Stimulated activated CD4-positive, alpha-beta T cell treated with anti-CD3 and anti-CD28 coated beads, TNF-alpha, amount 100 ng/mL, for 24 hours (primary cell): ENCODE results near the gene SFXN5.

Experiments
- DNase-seq, 3 experiments: peaks; one replicate each; pipeline ENCODE4 v3.0.0-alpha.2; 2020; ENCODE audit warnings: low read depth in 3 of 3

SFXN5 gene

GRCh38 chr2:72979896-72980295, 91.6 kb downstream of the SFXN5 start:
- DNase-seq, result no peak

- no peak for DNase-seq
These were observed 96.5 kb downstream of the SFXN5 start for GRCh38 chr2:72975017-72975416.

DNA sequence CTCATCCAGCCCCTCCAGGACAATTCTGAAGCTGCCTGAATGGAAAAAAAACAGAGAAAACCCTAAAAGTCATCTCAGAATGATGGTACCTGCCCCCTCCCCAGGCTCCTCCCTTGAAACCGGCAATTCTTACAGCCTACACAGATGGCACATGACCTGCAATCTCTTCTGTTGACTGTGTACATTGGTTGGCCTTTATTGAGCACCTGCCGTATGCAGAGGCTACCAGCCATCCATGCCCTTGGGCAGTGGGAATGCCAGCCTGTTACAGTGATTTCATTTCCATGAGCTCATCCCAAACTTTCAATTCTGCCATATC, 97.1 kb downstream of the SFXN5 start:
- no peak for DNase-seq

DNA sequence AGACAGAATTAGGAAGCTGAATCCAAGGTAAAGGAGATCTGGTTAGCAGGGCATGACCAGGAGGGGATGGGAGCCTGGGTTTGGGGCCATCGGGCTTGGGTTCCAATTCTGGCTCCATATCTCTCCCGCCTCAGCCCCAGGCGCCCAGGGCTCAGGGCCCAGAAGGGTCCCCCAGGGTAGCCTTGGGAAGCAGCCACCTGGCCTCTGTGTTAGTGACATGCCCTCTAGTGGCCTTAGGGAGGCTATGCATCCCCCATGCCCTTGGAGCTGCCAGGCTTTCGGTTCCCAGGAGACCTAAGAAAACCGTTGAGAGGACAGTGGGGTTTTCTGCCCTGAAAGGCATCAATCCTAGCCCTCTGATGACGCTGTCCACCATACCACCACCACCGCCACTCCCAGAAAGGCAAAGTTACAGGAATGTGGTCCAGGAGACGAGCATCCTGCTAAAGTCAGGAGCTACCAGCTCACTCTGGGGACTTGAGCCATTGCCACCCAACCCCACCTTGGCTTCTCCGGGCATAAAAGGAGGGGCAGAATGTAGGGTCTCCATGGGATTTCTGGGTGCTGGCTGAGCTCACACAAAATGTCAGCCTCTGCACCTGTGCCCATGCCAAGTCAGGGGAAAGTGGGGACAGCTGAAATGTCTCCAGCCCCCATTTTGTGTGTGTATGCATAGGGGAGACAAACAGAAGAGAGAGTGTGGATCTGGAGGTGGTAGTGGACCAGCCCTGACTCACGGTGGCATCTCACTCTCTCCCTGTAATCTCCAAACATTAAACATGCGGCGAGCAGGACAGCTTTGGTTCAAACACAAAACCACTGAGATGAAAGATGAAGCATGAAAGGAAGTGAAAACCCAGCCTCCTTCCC, 97.7 kb downstream of the SFXN5 start:
- DNase-seq, result peak in 2 of 3 experiments; percentile 8 to 35

- no peak for DNase-seq
These were observed 98.4 kb downstream of the SFXN5 start for GRCh38 chr2:72973137-72973535.

DNA sequence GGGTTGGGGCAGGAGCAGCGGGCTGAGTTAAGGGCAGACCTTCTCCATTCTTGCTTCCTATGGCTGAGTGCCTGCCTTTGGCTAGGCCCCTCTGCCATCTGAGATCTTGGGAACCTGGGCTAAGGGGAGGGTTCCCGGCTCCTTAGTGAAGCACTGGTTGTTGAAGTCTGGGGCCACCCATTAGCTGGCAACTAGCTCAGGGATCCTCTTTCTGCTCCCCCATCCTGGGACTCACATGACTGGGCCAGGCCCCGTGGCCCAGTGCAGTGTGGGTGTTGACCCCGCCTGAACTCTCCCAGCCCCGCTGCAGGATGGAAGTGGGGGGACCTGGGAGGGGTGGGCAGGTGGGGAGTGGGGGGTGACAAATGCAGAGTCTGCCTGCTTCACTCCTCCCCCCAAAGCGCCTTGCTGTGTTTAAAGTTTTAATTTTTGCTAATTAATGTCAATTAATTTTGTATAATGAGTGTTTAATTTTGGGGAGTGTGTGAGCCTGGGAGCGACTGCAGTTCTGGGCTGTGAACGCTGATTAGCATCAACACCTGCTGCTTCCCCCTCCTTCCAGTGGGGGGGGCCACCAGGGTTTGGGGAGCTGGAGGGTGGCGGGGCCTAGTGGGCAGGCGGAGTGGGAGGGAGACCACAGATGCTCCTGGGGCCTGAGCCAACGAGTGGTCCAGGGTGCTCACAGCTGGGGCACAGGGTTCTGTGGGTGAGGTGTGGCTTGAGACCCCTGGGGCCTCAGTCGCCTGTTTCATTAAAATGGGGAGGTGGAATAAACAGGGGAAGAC, 99.0 kb downstream of the SFXN5 start:
- DNase-seq, result no peak

- no peak for DNase-seq
These were observed 100.5 kb downstream of the SFXN5 start for GRCh38 chr2:72971036-72971435.

DNA sequence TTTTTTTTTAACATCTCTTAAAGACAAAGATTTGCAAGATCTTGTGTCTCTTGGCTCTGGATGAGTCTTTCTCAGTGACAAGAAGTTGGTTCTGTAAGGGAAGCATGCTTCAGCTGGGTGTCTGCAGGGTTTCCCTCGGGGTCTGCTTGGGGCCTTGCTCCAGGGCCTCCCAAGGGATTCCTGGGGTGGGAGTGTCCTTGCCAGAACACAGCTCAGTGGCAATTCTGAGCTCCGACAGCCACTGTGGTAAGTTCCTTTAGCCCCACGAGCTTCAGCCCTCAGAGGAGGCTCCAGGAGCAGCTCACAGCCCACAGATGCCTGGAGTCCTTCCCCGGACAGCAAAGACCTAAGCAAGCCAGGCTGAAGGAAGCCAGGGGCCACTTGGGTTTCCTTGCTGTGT, 101.8 kb downstream of the SFXN5 start:
- no peak for DNase-seq

DNA sequence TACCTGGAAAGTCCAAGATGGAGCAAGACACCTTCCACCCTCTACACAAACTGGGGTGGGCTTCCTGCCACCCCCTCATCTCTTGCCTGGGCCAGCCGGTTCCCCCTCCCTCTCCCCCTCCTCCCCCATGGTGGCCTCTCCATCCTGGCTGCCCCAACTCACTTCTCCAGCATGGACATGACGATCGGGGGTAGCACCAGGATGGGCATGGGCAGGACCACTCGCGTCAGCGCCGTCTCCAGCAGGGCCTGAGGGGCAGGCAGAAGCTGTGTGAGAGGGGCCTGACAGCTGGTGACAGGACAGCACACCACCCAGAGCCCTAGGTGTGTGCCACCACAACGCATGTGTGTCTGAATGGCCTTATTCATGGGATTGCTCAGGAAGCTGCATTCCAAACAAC, 103.2 kb downstream of the SFXN5 start:
- DNase-seq, result no peak

DNA sequence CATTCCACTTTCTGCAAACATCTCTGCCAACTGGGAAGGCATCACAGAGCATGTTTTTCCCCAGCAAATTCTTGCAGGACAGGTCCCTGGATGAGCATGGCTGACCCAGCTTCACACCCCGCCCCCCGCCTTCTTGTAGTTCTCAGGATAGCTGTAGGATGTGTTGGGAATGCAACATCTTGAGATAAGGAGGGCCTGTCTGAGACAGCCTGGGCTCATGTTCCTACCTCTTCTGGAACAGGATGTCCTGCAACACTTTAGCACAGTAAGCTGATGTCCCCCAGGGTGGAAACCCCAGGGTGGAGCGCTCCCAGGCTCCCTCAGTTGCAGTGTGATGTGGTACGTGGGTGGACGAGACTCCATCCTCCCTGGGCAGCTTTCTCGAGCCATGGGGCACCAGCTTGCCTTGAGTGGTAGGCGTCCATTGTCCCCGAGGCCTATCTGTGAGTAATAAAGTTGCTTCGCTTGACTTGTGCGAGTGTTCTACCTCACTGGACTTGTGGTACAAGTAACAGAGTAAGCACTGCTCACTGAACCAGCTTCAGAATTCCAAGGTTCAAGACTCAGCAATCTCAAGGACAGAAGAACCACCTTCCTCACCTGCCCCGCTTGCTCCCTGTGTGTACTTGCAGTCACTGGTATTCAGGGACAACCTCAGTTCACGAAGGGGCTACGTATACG, 105.6 kb downstream of the SFXN5 start:
- DNase-seq, result no peak

- DNase-seq, result no peak
These were observed 106.5 kb downstream of the SFXN5 start for GRCh38 chr2:72965016-72965415.

GRCh38 chr2:72964146-72964525, 107.4 kb downstream of the SFXN5 start:
- DNase-seq, result no peak

GRCh38 chr2:72963423-72964145, 107.9 kb downstream of the SFXN5 start:
- no peak for DNase-seq

- no peak for DNase-seq
These were observed 108.6 kb downstream of the SFXN5 start for GRCh38 chr2:72962911-72963310.

GRCh38 chr2:72961853-72962468, 109.6 kb downstream of the SFXN5 start:
- no peak for DNase-seq

DNA sequence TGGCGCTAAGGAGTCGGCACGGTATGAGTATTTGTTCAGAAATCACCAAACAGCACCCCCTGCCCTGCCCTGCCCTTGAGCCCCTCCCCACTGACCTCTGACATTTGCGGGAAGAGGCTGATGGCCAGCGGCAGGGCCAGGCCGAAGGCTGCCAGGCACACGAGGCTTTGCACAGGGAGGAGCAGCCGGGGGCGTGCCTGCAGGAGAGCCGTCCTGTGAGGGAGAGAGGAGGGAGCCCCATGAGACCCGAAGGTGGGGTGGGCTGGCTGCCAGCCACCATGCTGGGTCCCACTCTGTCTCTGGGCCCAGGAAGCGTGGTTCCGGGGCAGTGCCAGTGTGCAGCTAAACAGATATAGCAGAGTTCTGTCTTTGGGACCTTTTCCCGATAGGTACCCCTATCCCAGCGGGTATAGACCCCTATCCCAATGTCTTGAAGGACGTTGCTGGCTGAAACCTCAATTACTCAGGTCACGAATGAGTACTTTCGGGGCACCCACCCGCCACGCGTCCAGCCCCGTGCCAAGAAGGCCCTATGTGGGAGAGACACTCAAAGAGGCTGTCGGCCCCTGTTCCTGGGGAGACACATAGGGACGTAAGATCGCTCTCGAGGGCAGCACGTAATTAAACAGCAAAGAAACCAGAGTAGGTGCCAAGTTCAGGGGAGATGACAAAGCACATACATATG, 110.3 kb downstream of the SFXN5 start:
- DNase-seq, result no peak

GRCh38 chr2:72959995-72960981, 111.2 kb downstream of the SFXN5 start:
- DNase-seq, result no peak

DNA sequence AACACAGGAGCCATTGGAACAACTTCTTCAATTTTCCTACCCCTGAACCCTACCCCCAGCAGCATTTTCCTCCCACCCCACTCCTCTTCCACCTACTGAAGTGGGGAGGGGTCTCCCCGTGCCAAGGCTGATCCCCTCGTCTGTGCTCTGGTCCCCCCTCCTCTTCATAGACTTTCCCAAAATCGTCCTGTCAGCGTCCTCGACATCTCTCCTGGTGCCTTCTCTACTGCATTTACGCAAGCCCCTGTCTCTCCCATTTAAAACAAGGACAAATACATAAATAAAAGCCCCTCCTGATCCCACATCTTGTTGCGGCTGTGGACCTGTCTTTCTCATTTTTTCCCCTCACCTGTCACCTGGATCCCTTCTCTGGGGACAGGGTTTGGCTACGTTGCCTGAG, 112.0 kb downstream of the SFXN5 start:
- DNase-seq, result no peak

GRCh38 chr2:72958542-72959385, 112.7 kb downstream of the SFXN5 start:
- DNase-seq, result no peak
